K562 (cell line): Measurements from ENCODE around the gene RAB31. TPM values are rescaled to one million over a fixed set of nuclear protein-coding genes. Genes with fewer than 3 reads are reported as not detected.
A peak's percentile ranks its signal among the peaks of the same experiment; 100 is the strongest.

Source experiments
- ATF7 ChIP-seq: fragments of 450-650 bp; IDR thresholded peaks from 2 replicates; pipeline ENCODE4 v1.7.1; 2014; ENCODE audit warnings: mild to moderate bottlenecking, moderate library complexity
- GABPB1 ChIP-seq: sonication (generic); formaldehyde crosslinking; IDR thresholded peaks from 2 replicates; pipeline ENCODE4 v1.8.0; 2022; ENCODE audit warnings: mild to moderate bottlenecking, missing genetic modification reagents
- NFIC ChIP-seq: fragments of 450-650 bp; IDR thresholded peaks from 2 replicates; pipeline ENCODE4 v1.6.1; 2017; ENCODE audit warnings: mild to moderate bottlenecking, inconsistent platforms
- RBM25 ChIP-seq: fragments of 200-400 bp; formaldehyde crosslinking; IDR thresholded peaks from 2 replicates; pipeline ENCODE4 v1.6.1; 2018; ENCODE audit warnings: low read length, low read depth, moderate library complexity; ENCODE audit not compliant: severe bottlenecking
- RFX5 ChIP-seq: IDR thresholded peaks from 2 replicates; pipeline ENCODE4 v1.6.1; 2011; ENCODE audit warnings: low read depth, mild to moderate bottlenecking, improper control_type of control experiment, low read length
- TEAD2 ChIP-seq: fragments of 450-650 bp; IDR thresholded peaks from 2 replicates; pipeline ENCODE4 v1.6.1; 2016; ENCODE audit warnings: missing genetic modification characterization, control low read depth, missing compliant biosample characterization
- ZNF23 ChIP-seq: fragments of 250-450 bp; sonication (Bioruptor Pico); IDR thresholded peaks from 2 replicates; pipeline ENCODE4 v1.4.0; 2020; ENCODE audit warnings: mild to moderate bottlenecking
- polyA plus RNA-seq, 8 experiments: library from polyadenylated mRNA; depleted of rRNA in 4 of 8; stranded (reverse) in 5 of 8; unstranded in 3 of 8; fragments of >200 nt; fragmentation: Nextera tagmentation in 2 of 8; fragmentation: Illumina TruSeq in 1 of 8; extraction: Ambion mirVana in 2 of 8; extraction: Trizol in 1 of 8; gene quantifications; 2 replicates each; pipeline versions ENCODE4 v1.2.1 to v1.2.3, GENCODE V29; 2011 to 2014; ENCODE audit warnings: inconsistent platforms in 1 of 8, missing spikeins in 1 of 8
- total RNA-seq, 7 experiments: library from RNA; depleted of rRNA in 6 of 7; stranded (reverse); fragments of >200 nt in 6 of 7; fragmentation: Illumina TruSeq in 2 of 7; extraction: Trizol in 2 of 7; gene quantifications; 2 replicates each; pipeline versions ENCODE4 v1.2.1 to v1.2.3, GENCODE V29; 2011 to 2021; ENCODE audit warnings: low replicate concordance in 1 of 7
- TF ChIP-seq, protein P1 (sequence below), 2 experiments: fragments of 450-650 bp; IDR thresholded peaks; 2 replicates each; pipeline ENCODE4 v1.6.1; 2016; ENCODE audit warnings: mild to moderate bottlenecking in 2 of 2, borderline replicate concordance in 1 of 2, low read depth in 1 of 2, moderate library complexity in 1 of 2
- TF ChIP-seq, protein P2 (sequence below): sonication (generic); formaldehyde crosslinking; IDR thresholded peaks from 2 replicates; pipeline ENCODE4 v1.8.1; 2023; ENCODE audit warnings: missing genetic modification reagents, mild to moderate bottlenecking, borderline replicate concordance
- TF ChIP-seq, protein P3 (sequence below): sonication (generic); formaldehyde crosslinking; IDR thresholded peaks from 2 replicates; pipeline ENCODE4 v1.8.0; 2022; ENCODE audit warnings: mild to moderate bottlenecking, missing genetic modification reagents
- TF ChIP-seq, protein P4 (sequence below), 3 experiments: fragments of 200-800 bp in 1 of 3; sonication (Bioruptor generic) in 1 of 3; sonication (generic) in 1 of 3; formaldehyde crosslinking in 1 of 3; IDR thresholded peaks; 2 replicates each; pipeline versions ENCODE4 v1.6.1 to v1.8.0; 2016 to 2022; ENCODE audit warnings: mild to moderate bottlenecking in 2 of 3, missing compliant biosample characterization in 2 of 3, missing genetic modification characterization in 2 of 3, missing genetic modification reagents in 1 of 3

Gene RAB31
- total and polyA plus RNA-seq, 9 of the 15 experiments (the other 6 are each of a cell fraction or from before 2014, with no cell fraction given) = 20.7 to 70.4 (median 41.3) TPM

DNA sequence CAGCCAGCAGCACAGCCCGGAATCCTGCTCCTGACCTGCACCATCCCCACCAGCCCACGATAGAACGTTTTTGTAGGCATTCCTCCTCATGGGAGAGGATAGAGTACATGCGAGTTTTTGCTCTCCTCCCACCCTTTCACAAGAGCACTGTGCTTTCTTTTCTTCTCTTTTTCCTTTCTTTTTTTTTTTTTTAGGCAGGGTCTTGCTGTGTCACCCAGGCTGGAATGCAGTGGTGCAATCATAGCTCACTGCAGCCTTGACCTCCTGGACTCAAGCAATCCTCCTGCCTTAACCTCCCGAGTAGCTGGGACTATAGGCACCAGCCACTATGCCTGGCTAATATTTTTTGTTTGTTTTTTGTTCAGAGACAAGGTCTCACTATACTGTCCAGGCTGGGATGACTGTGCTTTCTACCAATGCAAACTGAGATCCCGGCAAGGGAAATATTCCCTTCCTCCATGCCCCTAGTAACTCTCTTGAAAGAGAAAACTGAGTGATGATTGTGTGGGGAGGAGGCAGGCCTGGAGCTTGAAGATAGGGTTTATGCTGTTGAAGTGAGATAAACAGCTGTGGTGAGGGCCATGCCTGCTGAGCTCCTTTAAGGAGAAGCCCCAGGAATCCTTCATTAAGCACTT, 95.1 kb downstream of the RAB31 start (continued):
- TF ChIP-seq, protein P1, sequence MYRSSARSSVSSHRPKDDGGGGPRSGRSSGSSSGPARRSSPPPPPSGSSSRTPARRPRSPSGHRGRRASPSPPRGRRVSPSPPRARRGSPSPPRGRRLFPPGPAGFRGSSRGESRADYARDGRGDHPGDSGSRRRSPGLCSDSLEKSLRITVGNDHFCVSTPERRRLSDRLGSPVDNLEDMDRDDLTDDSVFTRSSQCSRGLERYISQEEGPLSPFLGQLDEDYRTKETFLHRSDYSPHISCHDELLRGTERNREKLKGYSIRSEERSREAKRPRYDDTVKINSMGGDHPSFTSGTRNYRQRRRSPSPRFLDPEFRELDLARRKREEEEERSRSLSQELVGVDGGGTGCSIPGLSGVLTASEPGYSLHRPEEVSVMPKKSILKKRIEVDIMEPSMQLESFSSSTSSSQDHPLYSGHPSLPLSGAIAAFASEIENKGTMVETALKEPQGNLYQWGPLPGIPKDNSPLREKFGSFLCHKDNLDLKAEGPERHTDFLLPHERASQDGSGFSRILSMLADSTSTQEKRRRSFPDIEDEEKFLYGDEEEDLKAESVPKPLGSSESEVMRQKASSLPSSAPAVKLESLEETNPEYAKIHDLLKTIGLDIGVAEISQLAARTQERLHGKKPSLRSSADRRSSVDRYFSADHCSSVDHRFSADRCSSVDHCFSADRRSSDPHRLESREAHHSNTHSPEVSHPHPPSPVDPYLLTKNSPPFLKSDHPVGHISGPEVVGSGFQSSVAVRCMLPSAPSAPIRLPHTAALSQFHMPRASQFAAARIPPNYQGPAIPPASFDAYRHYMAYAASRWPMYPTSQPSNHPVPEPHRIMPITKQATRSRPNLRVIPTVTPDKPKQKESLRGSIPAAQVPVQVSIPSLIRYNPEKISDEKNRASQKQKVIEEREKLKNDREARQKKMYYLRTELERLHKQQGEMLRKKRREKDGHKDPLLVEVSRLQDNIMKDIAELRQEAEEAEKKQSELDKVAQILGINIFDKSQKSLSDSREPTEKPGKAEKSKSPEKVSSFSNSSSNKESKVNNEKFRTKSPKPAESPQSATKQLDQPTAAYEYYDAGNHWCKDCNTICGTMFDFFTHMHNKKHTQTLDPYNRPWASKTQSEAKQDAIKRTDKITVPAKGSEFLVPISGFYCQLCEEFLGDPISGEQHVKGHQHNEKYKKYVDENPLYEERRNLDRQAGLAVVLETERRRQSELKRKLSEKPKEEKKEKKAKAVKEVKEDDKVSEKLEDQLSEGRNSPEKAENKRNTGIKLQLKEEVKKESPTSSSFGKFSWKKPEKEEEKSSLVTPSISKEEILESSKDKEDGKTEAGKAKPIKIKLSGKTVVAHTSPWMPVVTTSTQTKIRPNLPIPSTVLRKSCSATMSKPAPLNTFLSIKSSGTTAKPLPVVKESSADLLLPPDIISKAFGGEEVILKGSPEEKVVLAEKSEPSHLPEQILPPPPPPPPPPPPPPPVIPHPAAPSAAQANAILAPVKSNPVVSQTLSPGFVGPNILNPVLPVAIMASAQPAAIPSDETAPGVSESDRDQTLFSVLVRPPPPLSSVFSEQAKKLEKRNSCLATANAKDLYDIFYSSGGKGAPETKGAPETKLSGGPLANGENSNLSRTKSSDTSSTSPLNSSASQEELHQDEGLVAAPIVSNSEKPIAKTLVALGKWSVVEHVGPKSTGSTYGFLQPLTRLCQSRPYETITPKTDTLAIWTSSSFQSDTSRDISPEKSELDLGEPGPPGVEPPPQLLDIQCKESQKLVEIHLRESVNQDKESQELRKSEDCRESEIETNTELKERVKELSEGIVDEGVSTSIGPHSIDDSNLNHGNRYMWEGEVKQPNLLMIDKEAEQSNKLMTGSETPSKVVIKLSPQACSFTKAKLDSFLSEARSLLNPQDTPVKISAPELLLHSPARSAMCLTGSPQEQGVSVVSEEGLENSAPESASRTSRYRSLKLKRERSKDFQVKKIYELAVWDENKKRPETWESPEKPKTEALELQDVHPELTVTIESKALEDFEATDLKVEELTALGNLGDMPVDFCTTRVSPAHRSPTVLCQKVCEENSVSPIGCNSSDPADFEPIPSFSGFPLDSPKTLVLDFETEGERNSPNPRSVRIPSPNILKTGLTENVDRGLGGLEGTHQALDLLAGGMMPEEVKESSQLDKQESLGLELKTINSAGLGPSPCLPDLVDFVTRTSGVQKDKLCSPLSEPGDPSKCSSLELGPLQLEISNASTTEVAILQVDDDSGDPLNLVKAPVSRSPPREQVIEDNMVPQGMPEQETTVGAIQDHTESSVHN (IDR thresholded peaks at IDR 0.05; ENCODE audit: borderline replicate concordance in 1 of 2, low read depth in 1 of 2) = no peak; a peak in 2 of 4 replicates
- TF ChIP-seq ZNF23 (CRISPR knock-in tag) (no peak), RFX5 (no peak), TEAD2 (tag) (no peak), RBM25 (peak; percentile 45), NFIC (peak; percentile 95), GABPB1 (CRISPR knock-in tag) (no peak), ATF7 (peak; percentile 82)
- TF ChIP-seq, protein P2, sequence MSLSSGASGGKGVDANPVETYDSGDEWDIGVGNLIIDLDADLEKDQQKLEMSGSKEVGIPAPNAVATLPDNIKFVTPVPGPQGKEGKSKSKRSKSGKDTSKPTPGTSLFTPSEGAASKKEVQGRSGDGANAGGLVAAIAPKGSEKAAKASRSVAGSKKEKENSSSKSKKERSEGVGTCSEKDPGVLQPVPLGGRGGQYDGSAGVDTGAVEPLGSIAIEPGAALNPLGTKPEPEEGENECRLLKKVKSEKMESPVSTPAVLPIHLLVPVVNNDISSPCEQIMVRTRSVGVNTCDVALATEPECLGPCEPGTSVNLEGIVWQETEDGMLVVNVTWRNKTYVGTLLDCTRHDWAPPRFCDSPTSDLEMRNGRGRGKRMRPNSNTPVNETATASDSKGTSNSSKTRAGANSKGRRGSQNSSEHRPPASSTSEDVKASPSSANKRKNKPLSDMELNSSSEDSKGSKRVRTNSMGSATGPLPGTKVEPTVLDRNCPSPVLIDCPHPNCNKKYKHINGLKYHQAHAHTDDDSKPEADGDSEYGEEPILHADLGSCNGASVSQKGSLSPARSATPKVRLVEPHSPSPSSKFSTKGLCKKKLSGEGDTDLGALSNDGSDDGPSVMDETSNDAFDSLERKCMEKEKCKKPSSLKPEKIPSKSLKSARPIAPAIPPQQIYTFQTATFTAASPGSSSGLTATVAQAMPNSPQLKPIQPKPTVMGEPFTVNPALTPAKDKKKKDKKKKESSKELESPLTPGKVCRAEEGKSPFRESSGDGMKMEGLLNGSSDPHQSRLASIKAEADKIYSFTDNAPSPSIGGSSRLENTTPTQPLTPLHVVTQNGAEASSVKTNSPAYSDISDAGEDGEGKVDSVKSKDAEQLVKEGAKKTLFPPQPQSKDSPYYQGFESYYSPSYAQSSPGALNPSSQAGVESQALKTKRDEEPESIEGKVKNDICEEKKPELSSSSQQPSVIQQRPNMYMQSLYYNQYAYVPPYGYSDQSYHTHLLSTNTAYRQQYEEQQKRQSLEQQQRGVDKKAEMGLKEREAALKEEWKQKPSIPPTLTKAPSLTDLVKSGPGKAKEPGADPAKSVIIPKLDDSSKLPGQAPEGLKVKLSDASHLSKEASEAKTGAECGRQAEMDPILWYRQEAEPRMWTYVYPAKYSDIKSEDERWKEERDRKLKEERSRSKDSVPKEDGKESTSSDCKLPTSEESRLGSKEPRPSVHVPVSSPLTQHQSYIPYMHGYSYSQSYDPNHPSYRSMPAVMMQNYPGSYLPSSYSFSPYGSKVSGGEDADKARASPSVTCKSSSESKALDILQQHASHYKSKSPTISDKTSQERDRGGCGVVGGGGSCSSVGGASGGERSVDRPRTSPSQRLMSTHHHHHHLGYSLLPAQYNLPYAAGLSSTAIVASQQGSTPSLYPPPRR (CRISPR knock-in tag) = 0 out of 2 replicates have a peak, but pooled peaks have one; percentile 62
- TF ChIP-seq, protein P3, sequence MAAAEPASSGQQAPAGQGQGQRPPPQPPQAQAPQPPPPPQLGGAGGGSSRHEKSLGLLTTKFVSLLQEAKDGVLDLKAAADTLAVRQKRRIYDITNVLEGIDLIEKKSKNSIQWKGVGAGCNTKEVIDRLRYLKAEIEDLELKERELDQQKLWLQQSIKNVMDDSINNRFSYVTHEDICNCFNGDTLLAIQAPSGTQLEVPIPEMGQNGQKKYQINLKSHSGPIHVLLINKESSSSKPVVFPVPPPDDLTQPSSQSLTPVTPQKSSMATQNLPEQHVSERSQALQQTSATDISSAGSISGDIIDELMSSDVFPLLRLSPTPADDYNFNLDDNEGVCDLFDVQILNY (CRISPR knock-in tag) = no peak
- TF ChIP-seq, protein P4, sequence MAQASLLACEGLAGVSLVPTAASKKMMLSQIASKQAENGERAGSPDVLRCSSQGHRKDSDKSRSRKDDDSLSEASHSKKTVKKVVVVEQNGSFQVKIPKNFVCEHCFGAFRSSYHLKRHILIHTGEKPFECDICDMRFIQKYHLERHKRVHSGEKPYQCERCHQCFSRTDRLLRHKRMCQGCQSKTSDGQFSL (CRISPR knock-in tag; IDR thresholded peaks at IDR 0.05) = 0 out of 2 replicates have a peak, but pooled peaks have one; percentile 59
- TF ChIP-seq, protein P4 (tag; IDR thresholded peaks at IDR 0.05) = no peak
